OCI-LY7 (cell line): ENCODE data around the gene HDAC9. TPM values are rescaled to one million over a fixed set of nuclear protein-coding genes. Genes with fewer than 3 reads are reported as not detected.

ENCODE experiments used
- BruUV-seq: library from RNA; stranded (reverse); fragments of 400-500 nt; replicated peaks from 2 replicates; lab custom pipeline; 2021; lab: Mats Ljungman, UMichigan
- CTCF ChIA-PET: fragments of 300-600 bp; sonication (Branson Sonifier 250); formaldehyde crosslinking; loops from one replicate; lab custom pipeline; 2022; ENCODE audit warnings: antibody characterized with exemption; ENCODE audit not compliant: unreplicated experiment; lab: Charles Lee
- POLR2A ChIA-PET: fragments of 300-600 bp; sonication (Branson Sonifier 250); formaldehyde crosslinking; loops from one replicate; lab custom pipeline; 2022; ENCODE audit warnings: antibody characterized with exemption; lab: Charles Lee
- DNase-seq: peaks from one replicate; pipeline ENCODE4 v3.0.0-alpha.2; 2015; ENCODE audit warnings: low spot score
- H2AFZ ChIP-seq: fragments of 200-600 bp; sonication (generic), shearing (Covaris generic); 2 replicates; pipeline ENCODE4 v1.6.1; 2014; ENCODE audit warnings: mild to moderate bottlenecking, antibody characterized with exemption, low read length, moderate library complexity
- H3K27ac ChIP-seq: fragments of 200-600 bp; sonication (generic); 2 replicates; pipeline ENCODE4 v1.5.1; 2014; ENCODE audit warnings: mixed run types, low read depth, mild to moderate bottlenecking, moderate library complexity, low read length, inconsistent platforms; ENCODE audit not compliant: poor library complexity, severe bottlenecking
- H3K36me3 ChIP-seq: fragments of 200-600 bp; sonication (generic); 2 replicates; pipeline ENCODE4 v1.6.1; 2014; ENCODE audit warnings: mild to moderate bottlenecking, antibody characterized with exemption, low read length, moderate library complexity, mixed read lengths; ENCODE audit not compliant: insufficient read depth
- H3K4me1 ChIP-seq: fragments of 200-600 bp; sonication (generic); 2 replicates; pipeline ENCODE4 v1.5.1; 2014; ENCODE audit warnings: mild to moderate bottlenecking, low read length; ENCODE audit not compliant: insufficient read depth, poor library complexity, severe bottlenecking
- H3K4me2 ChIP-seq: fragments of 200-600 bp; sonication (generic); 2 replicates; pipeline ENCODE4 v1.6.1; 2014; ENCODE audit warnings: mild to moderate bottlenecking, low read length
- H3K4me3 ChIP-seq: fragments of 200-600 bp; sonication (generic); 2 replicates; pipeline ENCODE4 v1.5.1; 2014; ENCODE audit warnings: mild to moderate bottlenecking, low read depth, low read length; ENCODE audit not compliant: poor library complexity, severe bottlenecking
- H3K79me2 ChIP-seq: fragments of 200-600 bp; sonication (generic); 2 replicates; pipeline ENCODE4 v1.6.1; 2016; ENCODE audit warnings: low read depth, mild to moderate bottlenecking, low read length, moderate library complexity, mixed read lengths; ENCODE audit not compliant: insufficient read depth
- H3K9me2 ChIP-seq: fragments of 200-600 bp; sonication (generic); 2 replicates; pipeline ENCODE4 v1.6.1; 2016; ENCODE audit warnings: mild to moderate bottlenecking, low read length, mixed read lengths; ENCODE audit not compliant: insufficient read depth
- H3K9me3 ChIP-seq: fragments of 200-600 bp; sonication (generic); 2 replicates; pipeline ENCODE4 v1.6.1; 2014; ENCODE audit warnings: mild to moderate bottlenecking, mixed run types, low read length, mixed read lengths
- H4K20me1 ChIP-seq: fragments of 200-600 bp; sonication (generic); 2 replicates; pipeline ENCODE4 v1.6.1; 2014; ENCODE audit warnings: mild to moderate bottlenecking, antibody characterized with exemption, low read length, moderate library complexity, mixed read lengths; ENCODE audit not compliant: insufficient read depth
- CTCF ChIP-seq: fragments of 200-600 bp; sonication (generic); conservative IDR thresholded peaks from 2 replicates; pipeline ENCODE4 v1.5.1; 2014; ENCODE audit warnings: mild to moderate bottlenecking, antibody characterized with exemption, low read length, moderate library complexity, mixed read lengths
- EZH2phosphoT487 ChIP-seq: fragments of 200-600 bp; sonication (generic); IDR thresholded peaks from 2 replicates; pipeline ENCODE4 v1.6.1; 2018; ENCODE audit warnings: low read depth, borderline replicate concordance, mild to moderate bottlenecking, mixed run types, antibody characterized with exemption, low read length, moderate library complexity, mixed read lengths
- intact Hi-C: fragments of 100-400 bp; cut with micrococcal nuclease; formaldehyde crosslinking; loops from one replicate; pipeline ENCODE4 v1.10.0; 2022; ENCODE audit not compliant: unreplicated experiment
- total RNA-seq, 2 experiments: library from RNA; depleted of rRNA in 1 of 2; stranded (reverse); fragments of >200 nt in 1 of 2; shearing (Covaris generic) in 1 of 2; gene quantifications; 2 replicates each; pipeline ENCODE4 v1.2.3, GENCODE V29; 2014 to 2022

HDAC9 gene
- total RNA-seq, 2 experiments from 2014 or later, result 58.8 to 91.7 TPM

- Histone ChIP-seq H4K20me1 (no peaks in the 10 kb centered on the region), H3K36me3 (no peaks in the 10 kb centered on the region), H2AFZ (no peak overlapping the region), H3K4me3 (no peak overlapping the region), H3K9me2 (no peaks in the 10 kb centered on the region), H3K79me2 (no peaks in the 10 kb centered on the region), H3K4me1 (no peaks in the 10 kb centered on the region), H3K9me3 (no peaks in the 10 kb centered on the region), H3K4me2 (no peak overlapping the region), H3K27ac (no peak overlapping the region)
- no peak for DNase-seq
- ChIA-PET POLR2A (interaction anchor here (0.6 kb wide), 2 partner anchors 406 to 1098 kb away, joined by 3 to 7 read pairs; no protein-coding TSS in a partner anchor), CTCF (no interaction called here)
- no TSS peak for BruUV-seq
- intact Hi-C loops, result no loop called here
- TF ChIP-seq EZH2phosphoT487 (no peak), CTCF (no peak)
Observed at GRCh38 chr7:18792871-18793595, 297.5 kb downstream of the HDAC9 start.

GRCh38 chr7:18796216-18796615 lies 300.7 kb downstream of the HDAC9 start:
- no peaks in the 10 kb centered on the region for H3K9me3 ChIP-seq
- no peaks in the 10 kb centered on the region for H4K20me1 ChIP-seq
- intact Hi-C loops, result no loop called here
- DNase-seq, result no peak
- H3K4me2 ChIP-seq, result no peak overlapping the region
- no peak overlapping the region for H2AFZ ChIP-seq
- no peak overlapping the region for H3K4me3 ChIP-seq
- no TSS peak for BruUV-seq
- no peaks in the 10 kb centered on the region for H3K9me2 ChIP-seq
- H3K4me1 ChIP-seq, result no peaks in the 10 kb centered on the region
- no peaks in the 10 kb centered on the region for H3K36me3 ChIP-seq
- TF ChIP-seq EZH2phosphoT487 (no peak), CTCF (no peak)
- ChIA-PET CTCF (no interaction called here), POLR2A (interaction anchor here (0.5 to 0.6 kb wide), 2 partner anchors 111 to 301 kb away, joined by 3 read pairs; no protein-coding TSS in a partner anchor)
- H3K27ac ChIP-seq, result no peak overlapping the region
- no peaks in the 10 kb centered on the region for H3K79me2 ChIP-seq
